Neutrophil (primary cell): ENCODE data around the gene FCGR2B.

ENCODE experiments used
- H3K27ac ChIP-seq: fragments of 200-600 bp; sonication (generic); 2 replicates; pipeline ENCODE4 v1.5.1; 2016; ENCODE audit warnings: mild to moderate bottlenecking, moderate library complexity
- H3K27me3 ChIP-seq: fragments of 200-600 bp; sonication (generic); 2 replicates; pipeline ENCODE4 v1.6.0; 2016; ENCODE audit warnings: mild to moderate bottlenecking
- H3K36me3 ChIP-seq: fragments of 200-600 bp; sonication (generic); 2 replicates; pipeline ENCODE4 v1.5.1; 2017
- H3K4me1 ChIP-seq, 2 experiments: fragments of 200-600 bp in 1 of 2; sonication (generic) in 1 of 2; 1 replicate in 1 of 2; 2 replicates in 1 of 2; pipeline versions ENCODE4 v1.5.1 to v1.6.1; 2013 to 2016; ENCODE audit warnings: low read depth in 1 of 2, low read length in 1 of 2, mild to moderate bottlenecking in 1 of 2, moderate library complexity in 1 of 2; ENCODE audit not compliant: control insufficient read depth in 1 of 2, insufficient read depth in 1 of 2
- H3K4me3 ChIP-seq, 2 experiments: fragments of 200-600 bp in 1 of 2; sonication (generic) in 1 of 2; 1 replicate in 1 of 2; 2 replicates in 1 of 2; pipeline ENCODE4 v1.5.1; 2013 to 2016; ENCODE audit warnings: low read depth in 1 of 2, low read length in 1 of 2, mild to moderate bottlenecking in 1 of 2, moderate library complexity in 1 of 2
- H3K9me3 ChIP-seq: fragments of 200-600 bp; sonication (generic); 2 replicates; pipeline ENCODE4 v1.5.1; 2016
- CTCF ChIP-seq: fragments of 200-600 bp; sonication (generic); IDR thresholded peaks from 2 replicates; pipeline ENCODE4 v1.5.1; 2016; ENCODE audit warnings: antibody characterized with exemption

FCGR2B gene

GRCh38 chr1:161718559-161719324 lies 55.8 kb downstream of the FCGR2B start:
- Histone ChIP-seq H3K9me3 (no peaks in the 10 kb centered on the region), H3K4me1 (no peaks in the 10 kb centered on the region), H3K36me3 (no peaks in the 10 kb centered on the region), H3K27ac (no peak overlapping the region), H3K27me3 (peaks cover 67% of the 10 kb centered on the region), H3K4me3 (no peak overlapping the region)
- TF ChIP-seq CTCF = no peak

DNA sequence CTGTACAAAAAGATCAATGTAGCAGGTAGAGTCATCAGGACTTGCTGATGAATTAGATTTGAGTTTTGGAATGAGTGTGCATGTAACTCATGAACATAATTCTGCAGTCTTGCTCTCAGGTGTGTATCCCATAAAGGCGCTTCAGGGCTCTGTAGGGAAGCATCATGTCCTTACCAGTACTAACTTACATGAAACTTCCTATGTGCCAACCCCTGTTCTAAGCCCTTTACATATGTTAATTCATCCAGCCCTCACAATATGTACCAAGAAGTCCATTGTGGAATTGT lies 56.3 kb downstream of the FCGR2B start:
- Histone ChIP-seq H3K27me3 (peaks cover 70% of the 10 kb centered on the region), H3K4me3 (no peak overlapping the region), H3K36me3 (no peaks in the 10 kb centered on the region), H3K27ac (no peak overlapping the region), H3K9me3 (no peaks in the 10 kb centered on the region), H3K4me1 (no peaks in the 10 kb centered on the region)
- TF ChIP-seq CTCF = no peak

DNA sequence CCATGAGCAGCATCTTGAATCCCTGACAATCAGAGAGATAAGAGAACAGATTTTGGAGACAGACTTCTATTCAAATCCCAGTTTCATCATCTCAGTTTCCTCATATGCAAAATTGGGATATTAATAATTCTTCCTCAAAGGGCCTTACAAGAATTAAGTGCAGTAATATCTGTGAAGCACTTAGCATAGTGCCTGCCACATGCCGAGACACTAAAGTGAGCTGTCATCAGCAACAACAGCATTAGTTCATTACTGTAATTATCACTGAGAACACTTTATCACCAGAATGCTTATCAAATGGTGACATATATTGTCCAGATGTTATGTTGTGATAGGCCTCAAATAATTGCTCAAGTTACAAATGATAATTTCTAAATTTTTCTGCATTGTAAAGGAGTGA lies 57.5 kb downstream of the FCGR2B start:
- H3K4me3 ChIP-seq = no peak overlapping the region
- no peaks in the 10 kb centered on the region for H3K36me3 ChIP-seq
- no peak for TF ChIP-seq CTCF
- H3K4me1 ChIP-seq = no peaks in the 10 kb centered on the region
- no peaks in the 10 kb centered on the region for H3K9me3 ChIP-seq
- H3K27ac ChIP-seq = no peak overlapping the region
- peaks cover 71% of the 10 kb centered on the region for H3K27me3 ChIP-seq

- TF ChIP-seq CTCF = no peak
- no peak within 1 kb of the TSS for H3K27ac ChIP-seq
Observed at GRCh38 chr1:161720956-161721737, 58.2 kb downstream of the FCGR2B start, which contains the start of gene FCRLB. Gene FCRLB, plus strand, starts transcription at chr1:161721544. Its CDS starts 1,129 bp downstream, at chr1:161722673.

GRCh38 chr1:161721738-161722343 lies 58.9 kb downstream of the FCGR2B start:
- H3K36me3 ChIP-seq = no peaks in the 10 kb centered on the region
- H3K27me3 ChIP-seq = peaks cover 71% of the 10 kb centered on the region
- H3K27ac ChIP-seq = no peak overlapping the region
- no peaks in the 10 kb centered on the region for H3K9me3 ChIP-seq
- no peak for TF ChIP-seq CTCF
- peaks cover 13 to 14% of the 10 kb centered on the region in 2 experiments for H3K4me1 ChIP-seq
- no peak overlapping the region for H3K4me3 ChIP-seq

More at GRCh38 chr1:161720956-161721737, 58.2 kb downstream of the FCGR2B start, which contains the start of gene FCRLB:
- peaks cover 6 to 7% of the 10 kb centered on the region in 2 experiments for H3K4me1 ChIP-seq
- H3K36me3 ChIP-seq = no peaks in the 10 kb centered on the region
- peaks cover 71% of the 10 kb centered on the region for H3K27me3 ChIP-seq
- no peak within 1 kb of the TSS for H3K4me3 ChIP-seq
- H3K9me3 ChIP-seq = no peaks in the 10 kb centered on the region
